Thyroid gland (tissue), 4 donors: ENCODE measurements around the gene PANX3.

Experiments
- POLR2A ChIP-seq, 2 donors: fragments of 450-650 bp; IDR thresholded peaks; one replicate each; pipeline ENCODE4 v1.6.1; 2017; ENCODE audit warnings: antibody characterized with exemption in 2 of 2, mild to moderate bottlenecking in 2 of 2, moderate library complexity in 1 of 2
- TF ChIP-seq, protein P1 (sequence below), 6 experiments: fragments of 200-600 bp in 3 of 6; fragments of 450-650 bp in 3 of 6; sonication (generic) in 3 of 6; IDR thresholded peaks; one replicate each; pipeline ENCODE4 v1.5.1; 2016 to 2019; ENCODE audit warnings: antibody characterized with exemption in 6 of 6, mild to moderate bottlenecking in 2 of 6, inconsistent platforms in 1 of 6, moderate library complexity in 1 of 6

DNA sequence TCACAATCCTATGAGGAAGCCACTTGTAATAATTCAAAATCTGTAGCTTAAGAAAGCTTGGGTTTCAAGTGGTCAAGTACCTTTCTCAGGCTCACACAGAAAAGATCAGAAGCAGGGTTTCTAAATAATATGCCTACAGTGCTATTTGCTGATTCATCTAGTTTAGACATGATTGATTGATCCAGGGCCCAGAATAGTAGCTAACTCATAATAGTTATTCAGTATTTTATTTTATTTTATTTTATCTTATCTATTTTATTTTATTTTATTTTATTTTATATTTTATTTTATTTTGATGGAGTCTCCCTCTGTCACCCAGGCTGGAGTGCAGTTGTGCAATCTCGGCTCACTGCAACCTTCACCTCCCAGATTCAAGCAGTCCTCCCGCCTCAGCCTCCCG, 15.9 kb upstream of the PANX3 start:
- TF ChIP-seq, protein P1, sequence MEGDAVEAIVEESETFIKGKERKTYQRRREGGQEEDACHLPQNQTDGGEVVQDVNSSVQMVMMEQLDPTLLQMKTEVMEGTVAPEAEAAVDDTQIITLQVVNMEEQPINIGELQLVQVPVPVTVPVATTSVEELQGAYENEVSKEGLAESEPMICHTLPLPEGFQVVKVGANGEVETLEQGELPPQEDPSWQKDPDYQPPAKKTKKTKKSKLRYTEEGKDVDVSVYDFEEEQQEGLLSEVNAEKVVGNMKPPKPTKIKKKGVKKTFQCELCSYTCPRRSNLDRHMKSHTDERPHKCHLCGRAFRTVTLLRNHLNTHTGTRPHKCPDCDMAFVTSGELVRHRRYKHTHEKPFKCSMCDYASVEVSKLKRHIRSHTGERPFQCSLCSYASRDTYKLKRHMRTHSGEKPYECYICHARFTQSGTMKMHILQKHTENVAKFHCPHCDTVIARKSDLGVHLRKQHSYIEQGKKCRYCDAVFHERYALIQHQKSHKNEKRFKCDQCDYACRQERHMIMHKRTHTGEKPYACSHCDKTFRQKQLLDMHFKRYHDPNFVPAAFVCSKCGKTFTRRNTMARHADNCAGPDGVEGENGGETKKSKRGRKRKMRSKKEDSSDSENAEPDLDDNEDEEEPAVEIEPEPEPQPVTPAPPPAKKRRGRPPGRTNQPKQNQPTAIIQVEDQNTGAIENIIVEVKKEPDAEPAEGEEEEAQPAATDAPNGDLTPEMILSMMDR (IDR thresholded peaks at IDR 0.05), result no peak
- TF ChIP-seq POLR2A (IDR thresholded peaks at IDR 0.05), result no peak
